HUDEP-2 (cell line): ENCODE data around the gene SEMA5A.

Source experiments
- DNase-seq, 76 experiments: peaks; one replicate each; lab custom pipeline; 2025; ENCODE audit not compliant: unreplicated experiment in 76 of 76; lab: John Stamatoyannopoulos, UW

SEMA5A gene

GRCh38 chr5:9483243-9483642 lies 62.6 kb downstream of the SEMA5A start:
- DNase-seq, result no peak

- DNase-seq, result no peak
These were observed 63.5 kb downstream of the SEMA5A start for GRCh38 chr5:9482381-9482780.

GRCh38 chr5:9480499-9480898 lies 65.4 kb downstream of the SEMA5A start:
- no peak for DNase-seq

- no peak for DNase-seq
These were observed 65.9 kb downstream of the SEMA5A start for GRCh38 chr5:9479990-9480389.

- DNase-seq, result no peak
These were observed 66.5 kb downstream of the SEMA5A start for GRCh38 chr5:9479361-9479760.

GRCh38 chr5:9477537-9477936 lies 68.3 kb downstream of the SEMA5A start:
- DNase-seq, result no peak

GRCh38 chr5:9474219-9475002 lies 71.5 kb downstream of the SEMA5A start:
- no peak for DNase-seq

GRCh38 chr5:9473624-9474023 lies 72.3 kb downstream of the SEMA5A start:
- DNase-seq, result no peak

- DNase-seq, result no peak
These were observed 75.5 kb downstream of the SEMA5A start for GRCh38 chr5:9470410-9470809.

GRCh38 chr5:9468060-9468388 lies 77.9 kb downstream of the SEMA5A start:
- DNase-seq, result no peak

- DNase-seq, result no peak
These were observed 78.4 kb downstream of the SEMA5A start for GRCh38 chr5:9467199-9468059.

GRCh38 chr5:9466697-9467096 lies 79.2 kb downstream of the SEMA5A start:
- no peak for DNase-seq

GRCh38 chr5:9464478-9464877 lies 81.4 kb downstream of the SEMA5A start:
- no peak for DNase-seq

GRCh38 chr5:9462109-9462508 lies 83.8 kb downstream of the SEMA5A start:
- DNase-seq, result no peak

GRCh38 chr5:9460885-9461645 lies 84.8 kb downstream of the SEMA5A start:
- DNase-seq, result no peak

- no peak for DNase-seq
These were observed 89.3 kb downstream of the SEMA5A start for GRCh38 chr5:9456435-9457042.

GRCh38 chr5:9455826-9456434 lies 89.9 kb downstream of the SEMA5A start:
- no peak for DNase-seq

- DNase-seq, result no peak
These were observed 91.4 kb downstream of the SEMA5A start for GRCh38 chr5:9454491-9454890.

GRCh38 chr5:9454012-9454481 lies 91.8 kb downstream of the SEMA5A start:
- no peak for DNase-seq

- no peak for DNase-seq
These were observed 92.3 kb downstream of the SEMA5A start for GRCh38 chr5:9453480-9454011.
